Stimulated activated CD4-positive, alpha-beta T cell treated with anti-CD3 and anti-CD28 coated beads, TNF-alpha, amount 100 ng/mL, for 48 hours (primary cell): Measurements from ENCODE around the gene NDUFAF5.

Source experiments
- DNase-seq, 3 donors: peaks; one replicate each; pipeline ENCODE4 v3.0.0-alpha.2; 2020; ENCODE audit warnings: low read depth in 3 of 3

The NDUFAF5 gene

DNA sequence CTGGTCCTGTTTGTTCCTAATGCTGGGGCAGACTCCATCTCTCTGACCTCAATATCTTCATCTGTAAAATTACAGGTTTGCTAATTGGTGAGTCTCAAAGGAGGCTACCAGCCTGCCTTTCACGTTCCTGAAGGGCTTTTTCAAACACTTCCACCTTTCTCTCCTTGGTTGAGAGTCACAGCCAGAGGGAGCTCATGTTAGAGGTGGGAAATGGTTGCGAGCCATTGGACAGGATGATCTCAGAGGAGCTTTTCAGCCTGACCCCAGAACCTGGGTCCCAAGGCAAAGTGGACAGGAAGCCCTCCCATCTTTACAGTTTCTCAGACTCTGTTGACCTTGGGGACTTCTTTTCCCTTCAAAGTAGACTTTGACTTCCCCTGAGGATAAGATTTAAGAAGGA is 37.6 kb downstream of the NDUFAF5 start:
- no peak for DNase-seq

DNA sequence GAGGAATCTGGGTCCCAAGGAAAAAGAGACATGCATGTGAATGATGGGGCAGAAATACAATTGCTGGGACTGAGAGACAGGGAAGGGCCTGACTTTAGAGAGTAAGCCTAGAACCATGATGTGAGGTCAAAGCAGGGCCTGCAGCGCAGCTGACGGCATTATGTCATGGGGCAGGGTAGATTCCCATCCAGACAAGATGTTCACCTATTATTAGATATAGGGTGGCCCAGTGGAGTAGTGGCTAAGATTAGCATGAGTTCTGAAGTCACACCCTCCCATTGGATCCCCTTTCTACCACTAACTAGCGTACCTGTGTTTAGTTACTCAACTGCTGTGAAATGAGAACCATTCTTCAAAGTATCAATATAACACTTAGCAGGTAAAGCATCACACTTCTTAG is 39.6 kb downstream of the NDUFAF5 start:
- DNase-seq = no peak

DNA sequence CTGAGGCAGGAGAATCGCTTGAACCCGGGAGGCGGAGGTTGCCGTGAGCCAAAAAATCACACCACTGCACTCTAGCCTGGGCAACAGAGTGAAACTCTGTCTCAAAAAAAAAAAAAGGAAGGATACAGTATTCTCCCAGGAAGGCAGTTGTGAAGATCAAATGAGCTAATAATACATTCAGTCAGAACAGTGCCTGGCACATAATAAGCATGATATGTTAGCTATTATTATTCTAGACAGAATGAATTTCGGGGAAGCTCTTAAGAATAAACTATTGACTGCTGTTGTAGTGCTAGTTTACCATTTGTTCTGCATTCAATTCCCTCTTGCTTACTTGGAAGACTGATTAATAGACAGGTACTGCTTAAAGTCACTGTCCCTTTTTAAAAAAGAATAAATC is 40.6 kb downstream of the NDUFAF5 start:
- no peak for DNase-seq

DNA sequence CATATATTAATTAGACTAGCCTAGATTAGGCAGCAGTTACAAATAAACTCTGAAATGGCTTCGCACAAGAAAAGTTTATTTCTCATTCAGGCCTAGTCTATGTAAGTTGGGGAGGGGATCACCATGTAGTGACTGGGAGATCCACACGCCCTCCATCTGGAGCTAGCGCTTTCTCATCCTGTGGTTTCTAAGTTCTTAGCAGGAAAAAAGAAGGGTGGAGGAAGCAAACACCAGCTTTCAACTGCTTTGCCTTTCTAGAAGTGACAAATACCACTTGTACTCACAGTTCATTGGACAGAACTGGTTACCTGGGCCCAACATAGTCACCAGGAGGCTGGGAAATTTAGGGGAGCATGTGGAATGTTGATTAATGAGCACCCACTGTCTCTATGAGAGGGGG is 46.6 kb downstream of the NDUFAF5 start:
- DNase-seq = no peak

DNA sequence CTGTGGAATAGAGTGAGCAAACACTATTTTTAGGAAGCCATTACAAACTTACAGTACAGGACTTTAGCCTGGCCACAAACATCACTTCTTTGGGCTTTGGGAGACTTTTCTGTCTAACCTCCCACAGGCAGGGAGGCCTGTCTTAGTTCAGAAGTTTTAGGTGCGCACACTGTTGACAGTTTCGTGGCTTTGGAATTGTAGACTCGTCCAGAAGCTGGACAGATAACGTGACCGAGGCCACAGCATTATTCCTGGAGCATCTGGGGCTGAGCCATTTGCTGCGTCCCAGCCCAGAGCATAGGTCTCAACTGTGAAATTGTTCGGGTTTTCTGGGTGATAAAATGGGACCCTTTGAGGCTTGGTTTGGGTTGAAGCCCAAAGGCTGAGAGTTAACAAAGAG is 53.8 kb downstream of the NDUFAF5 start:
- no peak for DNase-seq

DNA sequence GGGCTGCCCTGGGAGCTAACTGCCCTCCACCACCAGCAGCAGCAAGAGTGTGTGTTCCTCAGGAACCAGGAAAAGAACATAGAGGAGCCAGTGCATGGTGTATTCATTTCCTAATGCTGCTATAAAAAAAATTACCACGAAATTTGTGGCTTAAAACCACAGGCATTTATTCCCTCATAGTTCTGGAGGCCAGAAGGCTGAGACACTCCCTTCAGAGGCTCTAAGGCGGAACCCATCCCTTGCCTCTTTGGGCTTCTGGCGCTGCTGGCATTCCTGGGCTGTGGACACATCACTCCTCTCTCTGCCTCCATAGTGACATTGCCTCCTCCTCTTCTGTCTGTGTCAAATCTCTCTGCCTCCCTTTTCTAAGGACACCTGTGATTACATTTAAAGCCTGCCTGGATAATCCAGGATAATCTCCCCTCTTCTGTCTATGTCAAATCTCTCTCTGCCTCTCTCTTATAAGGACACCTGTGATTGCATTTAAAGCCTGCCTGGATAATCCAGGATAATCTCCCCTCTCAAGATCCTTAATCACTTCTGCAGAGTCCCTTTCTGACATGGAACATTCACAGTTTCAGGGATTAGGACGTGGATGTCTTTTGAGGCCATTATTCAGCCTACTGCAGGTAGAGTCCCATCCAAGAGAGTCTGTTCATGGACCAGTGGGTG is 54.7 kb downstream of the NDUFAF5 start:
- DNase-seq = no peak

DNA sequence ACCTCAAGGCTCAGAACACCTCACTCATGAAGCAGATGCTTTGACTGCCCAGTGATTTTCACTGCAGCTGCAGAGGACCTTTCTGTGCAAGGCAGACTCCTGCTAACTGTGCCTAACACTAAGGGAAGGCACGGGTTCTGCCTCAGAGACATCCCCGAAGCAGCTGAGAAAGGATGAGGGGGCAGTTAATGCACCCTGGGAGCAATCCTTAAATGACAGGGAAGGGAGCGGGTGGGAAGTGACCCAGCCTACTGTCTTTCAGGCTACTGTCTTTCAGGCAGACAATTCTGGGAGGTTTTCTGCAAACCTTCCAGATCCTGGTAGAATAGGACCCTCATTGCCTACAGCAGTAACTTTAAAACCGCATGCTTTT is 55.3 kb downstream of the NDUFAF5 start:
- DNase-seq = no peak

DNA sequence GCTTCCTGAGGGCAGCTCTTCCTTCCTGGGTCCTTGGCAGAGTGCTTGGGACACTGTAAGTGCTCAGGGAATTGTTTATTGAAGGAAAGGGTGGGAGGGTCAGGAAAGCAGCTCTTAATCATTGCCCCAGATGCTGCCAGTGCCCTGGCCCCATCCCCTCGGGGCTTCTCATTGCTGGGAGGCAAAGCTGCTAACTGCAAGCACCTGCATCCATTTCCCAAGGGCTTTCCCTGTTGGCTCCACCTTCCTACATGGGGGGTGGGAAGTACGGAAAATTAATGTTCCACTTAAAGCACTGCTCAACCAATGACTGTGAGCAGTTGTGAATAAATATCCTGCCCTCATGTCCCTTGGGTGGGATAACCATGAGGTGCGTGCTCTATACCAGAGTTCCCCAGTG is 56.4 kb downstream of the NDUFAF5 start:
- no peak for DNase-seq

DNA sequence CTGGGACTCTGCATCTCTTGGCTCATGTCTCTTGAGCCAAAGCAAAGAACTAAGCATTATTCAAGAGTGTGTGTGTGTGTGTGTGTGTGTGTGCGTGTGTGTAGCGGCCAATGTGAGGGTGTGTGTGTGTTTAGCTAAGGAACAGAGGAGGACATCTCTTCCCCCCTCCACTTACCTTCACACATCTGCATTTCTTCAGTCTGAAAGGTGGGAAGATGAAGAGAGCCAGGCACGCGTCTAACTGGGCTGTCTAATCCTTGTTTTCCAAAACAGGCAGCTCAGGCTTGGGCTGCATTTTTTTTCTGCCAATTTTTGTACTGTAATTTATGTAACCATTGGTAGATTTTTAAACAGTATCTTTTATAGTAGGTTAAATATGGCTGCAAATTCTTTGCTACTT is 59.5 kb downstream of the NDUFAF5 start:
- no peak for DNase-seq

DNA sequence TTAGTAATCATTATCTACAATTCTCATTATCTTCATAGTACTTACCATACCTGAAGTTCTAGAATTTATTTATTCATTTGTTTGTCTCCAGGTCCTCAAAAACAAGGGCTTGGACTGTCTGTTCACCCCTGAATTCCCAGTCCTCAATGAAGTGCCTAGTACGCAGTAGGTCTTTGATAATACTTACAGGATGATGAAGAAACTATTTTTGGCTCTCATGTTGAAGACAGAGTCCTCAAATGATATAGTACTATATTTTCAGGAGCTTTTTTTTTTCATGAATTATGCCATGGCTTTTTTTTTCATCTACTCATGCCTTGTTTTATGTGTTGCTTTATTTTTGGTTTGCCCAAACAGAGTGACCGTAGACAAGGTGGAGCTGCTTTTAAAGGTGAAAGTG is 66.5 kb downstream of the NDUFAF5 start:
- no peak for DNase-seq

DNA sequence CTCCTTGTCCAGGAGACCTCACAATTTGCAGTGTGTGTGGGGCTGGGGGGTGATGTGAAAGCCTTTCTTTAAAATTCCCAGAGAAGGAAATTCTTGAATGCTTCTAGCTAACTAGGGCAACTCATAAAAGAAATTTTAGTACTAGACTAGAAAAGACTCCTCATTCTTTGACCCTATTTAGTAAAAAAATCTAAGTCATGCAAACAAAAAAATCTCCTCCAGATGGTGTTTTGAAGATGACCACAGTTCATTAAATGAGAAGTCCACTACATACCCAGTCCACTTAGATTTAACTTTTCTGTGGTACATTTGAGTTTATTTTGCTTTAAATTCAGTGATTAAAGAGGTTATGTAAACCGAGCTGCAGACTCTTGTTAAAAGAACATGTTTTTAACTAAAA is 67.5 kb downstream of the NDUFAF5 start:
- DNase-seq = no peak

DNA sequence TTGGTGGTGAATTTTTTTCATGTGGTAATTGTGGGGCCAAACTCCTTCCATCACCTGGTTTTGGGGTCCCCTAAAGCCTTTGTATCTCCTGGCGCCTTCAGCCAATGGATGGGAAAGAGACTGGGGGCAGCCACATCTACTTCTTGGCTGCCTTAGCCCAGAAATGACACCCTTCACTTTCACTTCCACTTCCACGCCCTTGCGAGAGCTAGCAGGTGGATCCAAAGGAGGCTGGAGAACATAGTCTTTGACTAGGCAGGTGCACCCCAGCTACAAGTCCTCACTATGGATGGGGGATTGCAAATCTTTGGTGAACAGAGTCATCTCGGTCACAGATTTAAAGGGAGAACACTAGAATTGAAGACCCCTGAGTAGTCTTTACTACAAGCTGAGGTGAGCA is 70.8 kb downstream of the NDUFAF5 start:
- no peak for DNase-seq

DNA sequence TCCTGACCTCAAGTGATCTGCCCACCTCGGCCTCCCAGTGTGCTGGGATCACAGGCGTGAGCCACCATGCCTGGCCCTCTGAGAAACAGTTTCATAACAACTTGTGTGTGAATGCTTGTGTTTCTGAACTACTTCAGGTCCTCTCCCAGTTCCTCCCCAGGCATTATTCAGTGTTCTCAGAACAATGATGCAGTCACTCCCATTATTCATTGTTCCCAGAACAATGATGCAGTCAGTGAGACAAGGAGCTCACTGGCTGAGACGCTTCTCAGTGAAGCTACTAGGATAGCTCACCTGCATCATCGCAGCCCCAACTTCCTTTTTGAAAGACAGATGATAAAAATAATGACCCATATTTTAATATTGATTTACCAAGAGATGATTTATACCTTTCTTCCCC is 71.5 kb downstream of the NDUFAF5 start:
- no peak for DNase-seq

DNA sequence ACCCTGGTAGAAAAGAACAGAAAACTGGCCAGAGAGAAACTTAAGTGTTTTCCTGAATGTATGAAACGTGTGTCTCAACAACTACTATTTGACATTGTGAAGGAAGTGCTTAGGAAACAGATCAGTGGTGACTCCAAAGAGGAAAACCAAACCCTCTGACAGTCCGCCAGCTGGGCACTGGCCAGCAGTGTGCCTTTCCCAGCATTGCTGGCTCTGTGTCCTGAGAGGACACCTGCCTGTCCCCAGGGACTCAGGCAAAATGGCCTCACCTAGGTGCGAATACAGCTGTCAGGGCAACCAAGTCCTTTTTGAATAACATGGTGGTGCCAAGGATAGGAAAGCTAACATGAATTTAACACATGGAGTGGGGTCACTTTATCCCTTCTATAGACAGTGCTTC is 72.5 kb downstream of the NDUFAF5 start:
- no peak for DNase-seq

DNA sequence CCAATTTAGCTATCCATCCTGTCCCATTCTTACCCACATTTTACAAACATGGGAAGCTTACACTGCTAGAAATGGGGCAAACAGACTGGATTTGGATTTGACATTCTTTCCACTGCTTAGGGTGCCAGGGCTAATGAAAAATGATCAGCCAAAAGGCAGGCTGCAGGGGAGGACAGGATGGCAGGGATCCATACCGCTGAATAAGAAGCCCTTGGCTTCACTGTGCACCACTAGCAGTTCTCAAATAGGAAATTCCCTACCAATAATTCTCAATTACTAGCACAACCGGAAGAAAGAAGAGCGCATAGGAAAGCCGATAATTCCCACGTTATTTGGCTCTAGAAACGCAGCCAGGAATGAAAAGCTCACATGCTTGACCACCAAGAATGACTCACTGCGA is 73.1 kb downstream of the NDUFAF5 start:
- no peak for DNase-seq

DNA sequence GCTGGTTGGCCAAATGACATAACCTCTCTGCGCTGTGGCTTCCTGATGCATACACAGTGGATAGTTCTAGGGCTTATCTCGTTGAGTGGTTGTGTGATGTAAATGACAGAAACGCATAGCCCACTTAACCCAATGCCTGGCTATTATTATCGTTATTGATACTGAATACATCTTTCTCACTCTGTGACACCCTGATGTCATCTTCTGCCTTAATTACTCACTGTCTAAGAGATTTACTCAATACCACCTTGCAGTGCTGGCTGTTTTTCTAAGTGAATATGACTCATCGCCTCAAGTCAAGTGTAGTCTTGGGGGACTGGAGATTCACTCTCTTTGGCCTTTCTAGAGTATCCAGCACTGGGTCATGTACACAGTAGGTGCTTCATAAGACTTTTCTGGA is 73.6 kb downstream of the NDUFAF5 start:
- no peak for DNase-seq

DNA sequence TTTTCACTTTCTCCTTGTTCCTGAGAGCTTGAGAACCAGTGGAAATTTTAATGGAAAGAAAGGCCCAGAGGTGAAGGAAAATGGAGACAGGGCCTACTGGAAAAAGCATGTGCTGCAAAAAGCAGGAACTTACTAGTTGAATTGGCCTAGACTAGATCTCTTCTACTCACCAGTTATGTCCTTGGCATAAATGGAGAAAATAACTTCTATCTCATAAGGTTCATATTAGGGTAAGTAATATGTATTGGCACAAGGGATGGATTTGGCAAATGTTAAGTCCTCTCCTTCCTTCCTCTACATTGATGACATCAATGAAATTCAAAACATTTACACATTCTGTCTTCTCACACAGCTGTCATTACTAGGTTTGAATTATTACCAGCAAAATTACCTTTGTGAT is 74.0 kb downstream of the NDUFAF5 start:
- DNase-seq = no peak

DNA sequence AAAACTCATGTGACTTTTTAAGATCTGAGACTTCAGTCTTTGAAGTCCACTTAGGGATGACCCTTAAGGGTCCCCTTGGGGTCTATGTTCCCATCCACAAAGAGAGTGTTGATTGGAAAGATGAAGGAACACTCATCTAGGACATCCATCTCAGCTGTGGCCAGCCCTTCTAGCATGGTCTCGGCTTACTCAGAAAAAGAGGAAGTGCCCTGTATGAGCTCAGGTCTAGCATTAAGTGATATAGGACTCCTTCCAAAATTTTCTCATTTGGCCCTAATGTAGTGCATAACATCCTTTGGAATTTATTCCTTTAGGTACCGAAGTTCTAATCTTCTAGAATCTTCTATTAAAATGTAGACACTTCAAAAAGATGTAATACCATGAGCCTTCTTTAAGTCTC is 77.4 kb downstream of the NDUFAF5 start:
- no peak for DNase-seq

DNA sequence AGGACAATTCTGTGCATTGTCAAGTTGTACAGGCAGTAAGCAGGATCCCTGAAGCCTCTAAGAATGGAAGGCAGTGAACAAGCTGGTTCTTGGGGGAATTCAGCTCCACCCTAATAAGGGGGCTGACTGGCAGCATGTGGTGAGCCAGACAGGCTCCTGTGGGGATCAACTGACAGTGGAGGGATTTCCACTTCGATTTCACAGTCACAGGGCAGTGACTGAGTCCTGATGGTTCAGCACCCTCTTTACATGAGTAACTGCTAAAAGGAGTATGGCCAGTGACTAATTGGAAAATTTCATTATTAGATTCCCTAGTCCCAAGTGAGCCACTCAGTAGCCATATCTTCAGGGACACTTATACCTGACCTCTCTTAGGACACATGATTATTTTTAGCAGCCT is 78.4 kb downstream of the NDUFAF5 start:
- no peak for DNase-seq

DNA sequence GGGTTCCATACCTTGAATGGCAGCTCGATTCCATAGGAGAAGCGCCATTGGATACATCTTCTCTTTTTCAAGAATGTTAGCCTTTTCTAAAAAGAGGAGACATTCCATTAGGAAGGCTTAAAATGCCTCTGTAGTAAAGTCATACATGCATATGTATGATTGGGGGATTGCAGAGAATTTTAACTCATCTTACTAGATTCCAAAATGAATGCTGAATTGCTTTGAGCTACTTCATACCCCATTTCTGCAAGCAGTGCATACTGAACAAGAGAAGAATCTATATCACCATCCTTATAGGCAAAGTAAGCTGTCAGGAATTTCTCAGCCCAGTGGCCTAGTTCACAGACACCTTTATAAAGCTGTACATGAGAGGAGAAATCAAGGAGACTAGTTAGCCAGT is 80.3 kb downstream of the NDUFAF5 start:
- DNase-seq = no peak

DNA sequence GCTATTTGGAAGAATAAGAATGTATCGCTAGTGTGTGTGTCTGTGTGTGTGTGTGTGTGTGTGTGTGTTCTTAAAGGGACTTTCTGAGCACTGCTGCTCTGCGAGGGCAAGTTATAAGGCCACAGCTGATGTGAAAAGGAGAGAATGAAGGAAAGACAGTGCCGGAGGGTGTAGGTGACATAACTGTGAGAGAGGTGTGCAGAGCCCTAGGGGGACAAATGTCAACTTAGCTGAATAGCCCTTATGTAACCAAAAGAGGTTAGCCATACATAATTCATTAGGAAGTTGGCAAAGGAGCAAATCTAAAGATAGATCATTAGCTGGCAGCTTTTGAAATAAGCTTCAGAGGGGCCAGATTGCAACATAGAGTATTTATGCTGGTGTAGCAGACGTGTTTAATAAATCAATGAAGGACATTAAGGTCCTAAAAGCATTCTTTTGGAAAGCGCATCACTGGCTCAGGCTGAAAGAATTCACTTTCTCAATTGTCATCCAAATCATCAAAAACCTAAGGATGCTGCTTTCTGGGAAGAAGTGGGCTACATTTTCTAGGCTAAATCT is 81.0 kb downstream of the NDUFAF5 start:
- DNase-seq = no peak

DNA sequence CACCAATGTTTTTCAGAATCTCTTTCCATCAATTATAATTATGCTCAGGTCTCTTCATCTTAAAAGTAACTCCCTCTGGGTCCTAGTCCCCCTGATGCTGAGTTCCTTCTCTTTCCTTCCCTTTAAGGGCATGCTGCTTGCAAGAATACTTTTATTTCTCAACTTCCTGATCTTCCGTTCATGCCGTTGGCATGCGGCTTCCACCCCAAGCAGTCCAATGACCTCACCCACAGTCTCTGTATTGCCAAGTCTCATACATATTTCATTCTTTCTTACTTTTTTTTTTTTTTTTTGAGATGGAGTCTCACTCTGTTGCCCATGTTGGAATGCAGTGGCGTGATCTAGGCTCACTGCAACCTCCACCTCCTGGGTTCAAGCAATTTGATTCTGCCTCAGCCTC is 83.5 kb downstream of the NDUFAF5 start:
- no peak for DNase-seq

DNA sequence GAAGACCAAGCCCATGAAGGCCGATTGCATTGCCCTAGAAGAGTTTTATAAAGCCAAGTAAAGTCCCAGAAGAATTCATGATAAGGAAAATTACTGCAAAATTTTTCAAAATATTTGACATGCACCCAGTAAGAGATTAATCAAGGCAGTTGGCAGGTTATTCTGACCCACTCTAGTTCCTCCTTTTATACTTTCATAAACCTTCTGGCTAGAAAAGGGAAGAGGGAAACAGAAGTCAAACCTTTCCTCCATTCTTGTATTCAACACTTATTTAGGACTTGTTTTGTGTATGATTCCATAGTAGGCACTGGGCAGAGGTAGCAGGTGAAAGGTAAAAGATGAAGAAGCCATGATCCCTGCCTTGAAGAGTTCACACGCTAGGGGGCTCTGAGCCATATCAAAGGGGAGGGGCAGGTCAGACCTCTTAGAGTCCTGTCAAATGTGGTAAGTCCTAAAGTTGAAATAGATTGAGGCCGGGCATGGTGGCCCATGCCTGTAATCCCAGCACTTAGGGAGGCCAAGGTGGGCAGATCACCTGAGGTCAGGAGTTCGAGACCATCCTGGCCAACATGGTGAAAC is 85.4 kb downstream of the NDUFAF5 start:
- DNase-seq = no peak
